GM12878 (cell line): Measurements from ENCODE around the gene NUP210L. TPM values are rescaled to one million over a fixed set of nuclear protein-coding genes. Genes with fewer than 3 reads are reported as not detected.

ENCODE experiments used
- ATF7 ChIP-seq: fragments of 450-650 bp; IDR thresholded peaks from 2 replicates; pipeline ENCODE4 v1.6.1; 2016; ENCODE audit warnings: low read depth, mild to moderate bottlenecking
- BMI1 ChIP-seq: fragments of 450-650 bp; IDR thresholded peaks from 2 replicates; pipeline ENCODE4 v1.6.1; 2016; ENCODE audit warnings: mild to moderate bottlenecking, moderate library complexity, borderline replicate concordance
- BRCA1 ChIP-seq: IDR thresholded peaks from 2 replicates; pipeline ENCODE4 v1.6.1; 2011; ENCODE audit warnings: low read depth, low read length, improper control_type of control experiment
- CBX3 ChIP-seq: fragments of 200-600 bp; sonication (generic); IDR thresholded peaks from 2 replicates; pipeline ENCODE4 v1.6.1; 2016; ENCODE audit warnings: low read depth, borderline replicate concordance
- CEBPZ ChIP-seq: fragments of 150-350 bp; IDR thresholded peaks from 2 replicates; pipeline ENCODE4 v1.6.1; 2016; ENCODE audit warnings: low read depth, low read length
- CREM ChIP-seq: IDR thresholded peaks from 2 replicates; pipeline ENCODE4 v1.6.1; 2014; ENCODE audit warnings: antibody characterized with exemption, low read depth
- ETV6 ChIP-seq, 2 experiments: fragments of 450-650 bp in 1 of 2; IDR thresholded peaks in 1 of 2; conservative IDR thresholded peaks in 1 of 2; 2 replicates each; pipeline ENCODE4 v1.6.1; 2014; ENCODE audit warnings: antibody characterized with exemption in 1 of 2, borderline replicate concordance in 1 of 2, low read depth in 1 of 2, mild to moderate bottlenecking in 1 of 2, moderate library complexity in 1 of 2
- HDAC6 ChIP-seq: fragments of 200-600 bp; sonication (generic); IDR thresholded peaks from one replicate; pipeline ENCODE4 v1.8.0; 2017; ENCODE audit warnings: antibody characterized with exemption; ENCODE audit not compliant: unreplicated experiment
- JUND ChIP-seq: IDR thresholded peaks from 2 replicates; pipeline ENCODE4 v1.6.1; 2012; ENCODE audit warnings: low read depth, mild to moderate bottlenecking, low read length, improper control_type of control experiment, moderate library complexity
- LARP7 ChIP-seq: fragments of 450-650 bp; IDR thresholded peaks from 2 replicates; pipeline ENCODE4 v1.6.1; 2017; ENCODE audit warnings: mild to moderate bottlenecking
- MLLT1 ChIP-seq: fragments of 450-650 bp; IDR thresholded peaks from 2 replicates; pipeline ENCODE4 v1.6.1; 2016; ENCODE audit warnings: mild to moderate bottlenecking
- PAX5 ChIP-seq: IDR thresholded peaks from 2 replicates; pipeline ENCODE4 v1.6.1; 2011; ENCODE audit warnings: low read depth, low read length, borderline replicate concordance
- PBX3 ChIP-seq: IDR thresholded peaks from 2 replicates; pipeline ENCODE4 v1.6.1; 2011; ENCODE audit warnings: mild to moderate bottlenecking, low read depth, low read length, moderate library complexity; ENCODE audit not compliant: insufficient replicate concordance
- POLR2AphosphoS2 ChIP-seq: IDR thresholded peaks from 2 replicates; pipeline ENCODE4 v1.6.1; 2011; ENCODE audit warnings: low read depth, mild to moderate bottlenecking, low read length, improper control_type of control experiment, moderate library complexity
- RAD21 ChIP-seq: IDR thresholded peaks from 2 replicates; pipeline ENCODE4 v1.6.1; 2011; ENCODE audit warnings: mild to moderate bottlenecking, low read depth, low read length, moderate library complexity; ENCODE audit not compliant: insufficient read depth
- RCOR1 ChIP-seq: conservative IDR thresholded peaks from 2 replicates; pipeline ENCODE4 v1.6.1; 2012; ENCODE audit warnings: low read depth, low read length, improper control_type of control experiment
- RFX5 ChIP-seq: IDR thresholded peaks from 2 replicates; pipeline ENCODE4 v1.6.1; 2011; ENCODE audit warnings: low read depth, low read length, improper control_type of control experiment
- RUNX3 ChIP-seq: IDR thresholded peaks from 2 replicates; pipeline ENCODE4 v1.6.1; 2012; ENCODE audit warnings: low read length, inconsistent platforms
- SIX5 ChIP-seq: IDR thresholded peaks from 2 replicates; pipeline ENCODE4 v1.6.1; 2011; ENCODE audit warnings: mild to moderate bottlenecking, low read depth, low read length, moderate library complexity; ENCODE audit not compliant: severe bottlenecking
- SREBF2 ChIP-seq: IDR thresholded peaks from 2 replicates; pipeline ENCODE4 v1.6.1; 2012; ENCODE audit warnings: mild to moderate bottlenecking, low read length
- TAF1 ChIP-seq: IDR thresholded peaks from 2 replicates; pipeline ENCODE4 v1.6.1; 2011; ENCODE audit warnings: mild to moderate bottlenecking, low read depth, low read length, borderline replicate concordance
- ZBTB33 ChIP-seq: fragments of 450-650 bp; IDR thresholded peaks from 2 replicates; pipeline ENCODE4 v1.6.1; 2017; ENCODE audit warnings: mild to moderate bottlenecking
- ZNF217 ChIP-seq: fragments of 450-650 bp; IDR thresholded peaks from 2 replicates; pipeline ENCODE4 v1.6.1; 2017; ENCODE audit warnings: antibody characterized with exemption, mild to moderate bottlenecking
- polyA plus RNA-seq, 11 experiments: library from polyadenylated mRNA; depleted of rRNA in 4 of 11; unstranded in 6 of 11; stranded (reverse) in 5 of 11; fragments of >200 nt; fragmentation: Nextera tagmentation in 4 of 11; fragmentation: Illumina TruSeq in 1 of 11; extraction: Ambion mirVana in 4 of 11; extraction: Trizol in 1 of 11; gene quantifications; 1 replicate in 1 of 11; 2 replicates in 10 of 11; pipeline versions ENCODE4 v1.2.1 to v1.2.3, GENCODE V29; 2011 to 2016; ENCODE audit warnings: inconsistent platforms in 2 of 11, missing spikeins in 2 of 11, low read depth in 1 of 11
- total RNA-seq, 4 experiments: library from RNA; depleted of rRNA in 3 of 4; stranded (reverse); fragments of >200 nt in 3 of 4; fragmentation: Illumina TruSeq in 1 of 4; extraction: Trizol in 1 of 4; gene quantifications; 2 replicates each; pipeline versions ENCODE4 v1.2.1 to v1.2.3, GENCODE V29; 2013 to 2021

Gene NUP210L
- total and polyA plus RNA-seq, 10 of the 15 experiments (the other 5 are each of a cell fraction or from before 2014, with no cell fraction given) = 0.04 to 0.08 (median 0.07) TPM; not detected in 7

GRCh38 chr1:153945131-153945794, 209.6 kb downstream of the NUP210L start (continued):
- no peak for TF ChIP-seq BRCA1
- TF ChIP-seq RAD21 = no peak
- no peak; the same call in 1 of the 2 replicates for TF ChIP-seq BMI1
- TF ChIP-seq HDAC6 = no peak
- no peak for TF ChIP-seq CREM
- TF ChIP-seq ETV6 (conservative IDR thresholded peaks at IDR 0.05 in 1 of 2, IDR thresholded peaks at IDR 0.05 in 1 of 2; ENCODE audit: borderline replicate concordance in 1 of 2, low read depth in 1 of 2) = peak in 1 of 2 experiments; percentile 88; a peak in 2 of 4 replicates
- no peak for TF ChIP-seq RFX5
- no peak for TF ChIP-seq POLR2AphosphoS2
- 0 out of 2 replicates have a peak, but pooled peaks have one; percentile 28 for TF ChIP-seq TAF1
- no peak for TF ChIP-seq PBX3
- no peak for TF ChIP-seq ZNF217
- TF ChIP-seq SIX5 = no peak
- peak; percentile 35; the same call in 1 of the 2 replicates for TF ChIP-seq RUNX3
- TF ChIP-seq MLLT1 = peak; percentile 88
- TF ChIP-seq ZBTB33 = no peak
- TF ChIP-seq ATF7 = no peak
- TF ChIP-seq JUND = no peak
- no peak for TF ChIP-seq SREBF2
- no peak for TF ChIP-seq CBX3
- TF ChIP-seq LARP7 = no peak
- no peak for TF ChIP-seq PAX5
- TF ChIP-seq CEBPZ = no peak
- TF ChIP-seq RCOR1 = no peak
